T-cell (primary cell): ENCODE data around the gene HOXD9. TPM values are rescaled to one million over a fixed set of nuclear protein-coding genes. Genes with fewer than 3 reads are reported as not detected.

Experiments used
- ATAC-seq, 4 experiments: fragments of 200-7000 bp in 3 of 4; fragments of 150-1000 bp in 1 of 4; cut with Tn5 transposase; replicated peaks in 1 of 4; 1 replicate in 3 of 4; 2 replicates in 1 of 4; pipeline ENCODE4 v1.10.0; 2021; ENCODE audit warnings: moderate library complexity in 3 of 4, mild to moderate bottlenecking in 2 of 4, moderate number of reproducible peaks in 1 of 4
- CTCF ChIA-PET, 2 donors: fragments of 300-600 bp; sonication (Branson Sonifier 250); formaldehyde crosslinking; loops; one replicate each; lab custom pipeline; 2022; ENCODE audit warnings: antibody characterized with exemption in 2 of 2; lab: Charles Lee
- POLR2A ChIA-PET, 2 donors: fragments of 300-600 bp; sonication (Branson Sonifier 250); formaldehyde crosslinking; loops; one replicate each; lab custom pipeline; 2022; ENCODE audit warnings: antibody characterized with exemption in 2 of 2; lab: Charles Lee
- DNase-seq, 35 experiments: peaks; one replicate each; pipeline versions ENCODE4 v3.0.0 to v3.0.0-alpha.2; 2013 to 2023
- H3K27ac ChIP-seq: one replicate; pipeline ENCODE4 v1.5.1; 2013; ENCODE audit warnings: low read length
- H3K27me3 ChIP-seq, 2 experiments: replicated peaks in 1 of 2; 1 replicate in 1 of 2; 2 replicates in 1 of 2; pipeline versions ENCODE4 v1.6.1 to v1.7.0; 2013; ENCODE audit warnings: low read length in 1 of 2, mixed read lengths in 1 of 2; ENCODE audit not compliant: control insufficient read depth in 2 of 2, insufficient read depth in 2 of 2; ENCODE audit errors: extremely low read depth in 1 of 2
- H3K36me3 ChIP-seq, 2 donors: 1 replicate in 1 of 2; 2 replicates in 1 of 2; pipeline versions ENCODE4 v1.6.1 to v1.7.0; 2013; ENCODE audit warnings: low read length in 1 of 2; ENCODE audit not compliant: control insufficient read depth in 2 of 2, insufficient read depth in 1 of 2; ENCODE audit errors: extremely low read depth in 1 of 2
- H3K4me1 ChIP-seq, 2 experiments: 1 replicate in 1 of 2; 2 replicates in 1 of 2; pipeline versions ENCODE4 v1.6.1 to v1.7.0; 2013; ENCODE audit warnings: low read length in 2 of 2, mixed read lengths in 1 of 2; ENCODE audit not compliant: insufficient read depth in 2 of 2, control insufficient read depth in 1 of 2; ENCODE audit errors: extremely low read depth in 1 of 2
- H3K4me3 ChIP-seq, 2 donors: 1 replicate in 1 of 2; 2 replicates in 1 of 2; pipeline versions ENCODE4 v1.5.1 to v1.7.0; 2013; ENCODE audit warnings: mild to moderate bottlenecking in 2 of 2, low read length in 1 of 2, moderate library complexity in 1 of 2; ENCODE audit not compliant: control insufficient read depth in 1 of 2; ENCODE audit errors: extremely low read depth in 1 of 2
- H3K9me3 ChIP-seq: 2 replicates; pipeline ENCODE4 v1.7.0; 2013
- H3K27ac Mint-ChIP-seq, 2 donors: one replicate each; pipeline ENCODE4 v1.8.0; 2020 to 2021; ENCODE audit warnings: mild to moderate bottlenecking in 2 of 2, mixed read lengths in 2 of 2
- H3K27me3 Mint-ChIP-seq, 2 donors: one replicate each; pipeline ENCODE4 v1.8.0; 2021 to 2022; ENCODE audit warnings: mixed read lengths in 2 of 2
- H3K36me3 Mint-ChIP-seq: one replicate; pipeline ENCODE4 v1.8.0; 2021; ENCODE audit warnings: mixed read lengths
- H3K4me1 Mint-ChIP-seq, 3 donors: one replicate each; pipeline ENCODE4 v1.8.0; 2020 to 2022; ENCODE audit warnings: mixed read lengths in 3 of 3, mild to moderate bottlenecking in 1 of 3
- H3K4me3 Mint-ChIP-seq, 3 donors: one replicate each; pipeline ENCODE4 v1.8.0; 2020 to 2022; ENCODE audit warnings: mild to moderate bottlenecking in 3 of 3, mixed read lengths in 3 of 3, moderate library complexity in 3 of 3
- H3K9me3 Mint-ChIP-seq, 3 donors: one replicate each; pipeline ENCODE4 v1.8.0; 2020 to 2022; ENCODE audit warnings: mixed read lengths in 3 of 3
- WGBS: methylation state at CpG from one replicate; pipeline ENCODE4 v1.1.5; 2013; ENCODE audit warnings: missing lambda C conversion rate; ENCODE audit not compliant: insufficient coverage; 5-methylcytosine and 5-hydroxymethylcytosine counted together
- total RNA-seq, 35 experiments: library from RNA in 6 of 35; stranded (reverse) in 6 of 35; fragments of 120-200 nt in 1 of 35; gene quantifications; one replicate each; pipeline versions ENCODE4 v1.2.1 to v1.2.4 and lab custom pipeline; 2013 to 2026

HOXD9 gene
- total RNA-seq, 5 donors from 2014 or later (not counting 1 experiment from before 2014, with no cell fraction given): 0.13 to 0.15 TPM; not detected in 3

GRCh38 chr2:176146101-176146500 is 23.6 kb downstream of the HOXD9 start:
- ATAC-seq (no peak), DNase-seq (no peak)
- Mint-ChIP-seq H3K4me1 (peaks cover 6 to 15% (median 12%) of the 10 kb centered on the region in 3 donors), H3K27me3 (peaks cover 89 to 98% of the 10 kb centered on the region in 2 donors), H3K9me3 (no peaks in the 10 kb centered on the region), H3K4me3 (no peak overlapping the region), H3K27ac (no peak overlapping the region), H3K36me3 (no peaks in the 10 kb centered on the region)
- ChIA-PET CTCF (no interaction called here), POLR2A (no interaction called here)
- H3K4me1 ChIP-seq: peaks cover 0 to 4% of the 10 kb centered on the region in 2 experiments
- H3K4me3 ChIP-seq: no peak overlapping the region
- no peak overlapping the region for H3K27ac ChIP-seq
- no peaks in the 10 kb centered on the region for H3K36me3 ChIP-seq
- WGBS: 0% methylated on average over 2 of the region's 6 CpGs
- H3K9me3 ChIP-seq: no peaks in the 10 kb centered on the region
- peaks cover 19 to 78% of the 10 kb centered on the region in 2 experiments for H3K27me3 ChIP-seq

DNA sequence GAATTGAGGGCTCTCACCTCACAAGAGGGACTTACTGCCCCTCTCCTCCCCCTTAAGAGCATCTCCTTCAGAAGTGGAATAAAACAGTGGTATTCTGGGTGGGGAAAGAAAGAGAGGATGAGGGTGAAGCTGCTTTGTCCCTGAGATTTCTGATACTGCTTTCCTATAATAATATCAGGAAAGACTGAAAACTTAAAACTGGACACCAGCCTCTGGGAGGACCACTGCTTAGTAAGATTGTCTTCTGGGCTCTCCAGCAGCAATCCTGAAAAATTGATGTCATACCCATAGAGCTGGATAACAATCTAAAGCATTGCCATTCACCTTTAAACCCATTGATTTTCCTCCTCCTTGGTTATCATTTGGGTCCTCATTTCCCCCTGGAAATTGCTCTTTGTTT is 24.1 kb downstream of the HOXD9 start:
- peak overlapping the region in 1 of 2 donors; percentile 36 for H3K27ac Mint-ChIP-seq
- CTCF ChIA-PET: interaction anchor here in 1 of 2 donors (0.6 kb wide), 1 partner anchor 9 kb away, joined by 3 read pairs; no protein-coding TSS in a partner anchor
- no peak overlapping the region for H3K27ac ChIP-seq
- DNase-seq: no peak
- H3K4me3 ChIP-seq: no peak overlapping the region
- H3K9me3 Mint-ChIP-seq: no peaks in the 10 kb centered on the region
- peaks cover 4 to 12% (median 7%) of the 10 kb centered on the region in 3 donors for H3K4me1 Mint-ChIP-seq
- peaks cover 0 to 3% of the 10 kb centered on the region in 2 experiments for H3K4me1 ChIP-seq
- H3K36me3 ChIP-seq: no peaks in the 10 kb centered on the region
- POLR2A ChIA-PET: no interaction called here
- peaks cover 21 to 81% of the 10 kb centered on the region in 2 experiments for H3K27me3 ChIP-seq
- ATAC-seq: no peak
- H3K9me3 ChIP-seq: no peaks in the 10 kb centered on the region
- H3K27me3 Mint-ChIP-seq: peaks cover 88 to 98% of the 10 kb centered on the region in 2 donors
- H3K36me3 Mint-ChIP-seq: no peaks in the 10 kb centered on the region
- H3K4me3 Mint-ChIP-seq: no peak overlapping the region

DNA sequence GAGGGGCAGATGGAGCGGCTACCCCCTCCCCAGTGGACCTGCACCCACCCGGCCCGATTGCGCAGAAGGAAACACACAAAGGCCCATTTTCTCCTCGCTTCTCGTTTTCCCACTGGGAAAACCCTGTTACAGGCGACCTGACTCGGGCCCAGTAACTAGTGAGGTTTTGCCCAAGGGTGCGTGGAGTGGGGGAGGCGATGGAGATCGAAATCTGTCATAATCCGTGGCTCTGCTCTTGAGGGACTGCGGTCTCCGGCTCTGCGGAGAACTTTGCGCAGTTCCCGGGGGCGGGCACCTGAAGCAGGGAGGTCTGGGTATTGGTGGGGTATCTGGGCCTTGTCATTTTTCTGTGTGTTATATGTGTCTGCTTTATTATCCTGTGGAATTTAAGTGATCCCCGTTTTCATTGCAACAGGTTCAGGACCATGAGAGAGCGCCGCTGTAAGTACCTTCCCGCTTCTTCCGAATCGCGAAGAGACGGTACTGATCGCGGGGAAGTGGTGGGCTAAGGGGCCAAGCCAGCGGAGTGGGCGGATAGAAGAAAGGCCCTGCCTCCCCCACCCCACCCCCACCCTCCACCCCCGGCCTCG is 24.8 kb downstream of the HOXD9 start:
- ATAC-seq (no peak), DNase-seq (no peak)
- Mint-ChIP-seq H3K27me3 (peaks cover 81 to 95% of the 10 kb centered on the region in 2 donors), H3K4me1 (peaks cover 4 to 12% (median 7%) of the 10 kb centered on the region in 3 donors), H3K9me3 (no peaks in the 10 kb centered on the region), H3K4me3 (no peak overlapping the region), H3K27ac (peak overlapping the region in 1 of 2 donors; percentile 36), H3K36me3 (no peaks in the 10 kb centered on the region)
- ChIA-PET POLR2A (no interaction called here), CTCF (interaction anchor here in 1 of 2 donors (0.6 kb wide), 1 partner anchor 8 kb away, joined by 3 read pairs; no protein-coding TSS in a partner anchor)
- Histone ChIP-seq H3K4me3 (no peak overlapping the region), H3K27me3 (peaks cover 21 to 84% of the 10 kb centered on the region in 2 experiments), H3K4me1 (peaks cover 0 to 4% of the 10 kb centered on the region in 2 experiments), H3K36me3 (no peaks in the 10 kb centered on the region), H3K9me3 (no peaks in the 10 kb centered on the region), H3K27ac (no peak overlapping the region)
- WGBS: 18% methylated on average over 12 of the region's 32 CpGs

GRCh38 chr2:176147800-176148496 is 25.4 kb downstream of the HOXD9 start:
- POLR2A ChIA-PET: no interaction called here
- no peak for DNase-seq
- H3K4me3 ChIP-seq: no peak overlapping the region
- H3K27me3 ChIP-seq: peaks cover 21 to 84% of the 10 kb centered on the region in 2 experiments
- Mint-ChIP-seq H3K9me3 (no peaks in the 10 kb centered on the region), H3K4me1 (peaks cover 4 to 12% (median 7%) of the 10 kb centered on the region in 3 donors), H3K27me3 (peaks cover 79 to 94% of the 10 kb centered on the region in 2 donors), H3K27ac (no peak overlapping the region), H3K4me3 (no peak overlapping the region), H3K36me3 (no peaks in the 10 kb centered on the region)
- WGBS: 13% methylated on average over 25 of the region's 31 CpGs
- peaks cover 0 to 7% of the 10 kb centered on the region in 2 experiments for H3K4me1 ChIP-seq
- CTCF ChIA-PET: no interaction called here
- no peaks in the 10 kb centered on the region for H3K36me3 ChIP-seq
- H3K27ac ChIP-seq: no peak overlapping the region
- ATAC-seq: no peak
- H3K9me3 ChIP-seq: no peaks in the 10 kb centered on the region

- Mint-ChIP-seq H3K27ac (no peak overlapping the region), H3K4me3 (no peak overlapping the region), H3K36me3 (no peaks in the 10 kb centered on the region), H3K27me3 (peaks cover 78 to 92% of the 10 kb centered on the region in 2 donors), H3K4me1 (peaks cover 4 to 12% (median 7%) of the 10 kb centered on the region in 3 donors), H3K9me3 (no peaks in the 10 kb centered on the region)
- ATAC-seq: no peak
- POLR2A ChIA-PET: no interaction called here
- peaks cover 19 to 80% of the 10 kb centered on the region in 2 experiments for H3K27me3 ChIP-seq
- WGBS: 43% methylated on average over 7 of the region's 11 CpGs
- no peaks in the 10 kb centered on the region for H3K36me3 ChIP-seq
- H3K9me3 ChIP-seq: no peaks in the 10 kb centered on the region
- peaks cover 0 to 7% of the 10 kb centered on the region in 2 experiments for H3K4me1 ChIP-seq
- CTCF ChIA-PET: no interaction called here
- DNase-seq: no peak
- no peak overlapping the region for H3K27ac ChIP-seq
- no peak overlapping the region for H3K4me3 ChIP-seq
Observed at GRCh38 chr2:176148751-176149421, 26.4 kb downstream of the HOXD9 start.

DNA sequence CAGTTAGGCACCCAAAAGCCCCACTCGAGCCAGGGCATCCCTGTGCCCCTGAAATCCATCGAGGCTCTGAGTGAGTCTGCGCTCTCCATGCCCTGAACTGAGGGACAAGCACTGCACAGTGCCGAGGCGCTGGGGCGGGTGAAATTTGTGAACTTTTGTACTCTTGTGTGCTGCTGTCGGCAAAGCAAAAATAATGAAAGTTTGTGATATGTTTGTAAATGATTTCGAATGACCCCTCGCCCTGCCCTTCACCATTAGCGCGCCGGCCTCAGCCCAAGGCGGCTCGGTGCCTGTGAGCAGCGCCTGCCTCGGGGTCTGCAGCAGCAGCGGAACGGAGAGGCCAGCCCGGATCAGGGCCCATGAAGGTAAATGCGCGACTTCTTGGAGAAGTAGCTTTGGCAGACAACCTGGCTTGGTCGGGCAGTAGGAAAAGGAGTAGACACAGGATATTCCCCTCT is 27.0 kb downstream of the HOXD9 start:
- no peak for ATAC-seq
- Mint-ChIP-seq H3K36me3 (no peaks in the 10 kb centered on the region), H3K4me1 (peaks cover 4 to 12% (median 7%) of the 10 kb centered on the region in 3 donors), H3K27ac (no peak overlapping the region), H3K27me3 (peaks cover 78 to 93% of the 10 kb centered on the region in 2 donors), H3K4me3 (no peak overlapping the region), H3K9me3 (no peaks in the 10 kb centered on the region)
- Histone ChIP-seq H3K9me3 (no peaks in the 10 kb centered on the region), H3K4me3 (no peak overlapping the region), H3K36me3 (no peaks in the 10 kb centered on the region), H3K27me3 (peaks cover 16 to 76% of the 10 kb centered on the region in 2 experiments), H3K27ac (no peak overlapping the region), H3K4me1 (peaks cover 0 to 7% of the 10 kb centered on the region in 2 experiments)
- DNase-seq: no peak
- ChIA-PET POLR2A (no interaction called here), CTCF (no interaction called here)
- 19% methylated on average over 20 of the region's 22 CpGs for WGBS
